Kidney (tissue), 14 donors: ENCODE data around the gene CPED1. TPM values are rescaled to one million over a fixed set of nuclear protein-coding genes. Genes with fewer than 3 reads are reported as not detected.
"Not testable (repeated sequence)": the region's sequence is repeated elsewhere in the genome, so short reads cannot be mapped to it uniquely, and the experiment has no call there.

Experiments used
- DNase-seq, 5 donors: peaks; one replicate each; pipeline ENCODE4 v3.0.0-alpha.2; 2013 to 2020
- FAIRE-seq: peaks from 2 replicates; lab custom pipeline; 2012; peaks lifted over from hg19 to GRCh38; lab: Jason Lieb, UNC
- H3K27ac ChIP-seq, 2 donors: one replicate each; pipeline ENCODE4 v1.7.0; 2013; ENCODE audit warnings: low read depth in 2 of 2, low read length in 2 of 2, inconsistent platforms in 1 of 2
- H3K27me3 ChIP-seq: one replicate; pipeline ENCODE4 v1.7.1; 2013; ENCODE audit warnings: low read length, inconsistent platforms; ENCODE audit not compliant: control insufficient read depth, insufficient read depth
- H3K36me3 ChIP-seq, 3 donors: one replicate each; pipeline versions ENCODE4 v1.7.0 to v1.7.1; 2013; ENCODE audit warnings: low read length in 3 of 3, control low read depth in 1 of 3, inconsistent platforms in 1 of 3; ENCODE audit not compliant: insufficient read depth in 3 of 3, control insufficient read depth in 2 of 3
- H3K4me1 ChIP-seq, 3 donors: one replicate each; pipeline versions ENCODE4 v1.7.0 to v1.7.1; 2013; ENCODE audit warnings: low read length in 3 of 3, inconsistent platforms in 1 of 3, low read depth in 1 of 3; ENCODE audit not compliant: control insufficient read depth in 2 of 3, insufficient read depth in 2 of 3
- H3K4me3 ChIP-seq, 3 donors: one replicate each; pipeline versions ENCODE4 v1.7.0 to v1.8.1; 2013; ENCODE audit warnings: low read length in 3 of 3, control low read depth in 1 of 3, inconsistent platforms in 1 of 3
- H3K9ac ChIP-seq, 3 donors: one replicate each; pipeline versions ENCODE4 v1.7.0 to v1.7.1; 2013; ENCODE audit warnings: low read length in 3 of 3, control low read depth in 1 of 3, inconsistent platforms in 1 of 3
- H3K9me3 ChIP-seq, 3 donors: one replicate each; pipeline versions ENCODE4 v1.7.0 to v1.7.1; 2013; ENCODE audit warnings: low read length in 3 of 3, control low read depth in 1 of 3, inconsistent platforms in 1 of 3; ENCODE audit not compliant: control insufficient read depth in 2 of 3, insufficient read depth in 1 of 3
- CTCF ChIP-seq: IDR thresholded peaks from 3 replicates; pipeline ENCODE4 v1.5.1; 2012; ENCODE audit warnings: mild to moderate bottlenecking, moderate library complexity, borderline replicate concordance; ENCODE audit not compliant: insufficient read depth; ENCODE audit errors: extremely low read depth
- intact Hi-C: fragments of 100-400 bp; cut with DNase I; formaldehyde crosslinking; loops from one replicate; pipeline ENCODE4 v1.11.1; 2022
- polyA plus RNA-seq: library from polyadenylated mRNA; stranded (reverse); fragments of 350-450 nt; fragmentation: Illumina TruSeq; extraction: RNeasy Lipid Tissue Mini Kit (QIAGEN cat#74804); gene quantifications from one replicate; pipeline ENCODE4 v1.2.3, GENCODE V29; 2014; ENCODE audit warnings: low read depth, low replicate concordance; ENCODE audit not compliant: insufficient read depth
- total RNA-seq: library from RNA; stranded (reverse); fragmentation: NEBNext Ultra II Directional; extraction: Animal tissue kit (Norgen Biotek cat#: 25700); gene quantifications from one replicate; pipeline ENCODE4 v1.2.1, GENCODE V29; 2021
- donor health status: control.
- donor health status: control.
- donor health status: control.
- donor health status: control.
- donor health status: control.
- donor health status: DM: yes; HTN: yes; CAD: no.
- donor health status: Normal renal cell carcinoma (clear cell type).

CPED1 gene
- total and polyA plus RNA-seq, 2 donors from 2014 or later: 2.9 to 16.9 TPM

GRCh38 chr7:121072826-121073225 is 84.3 kb downstream of the CPED1 start:
- Histone ChIP-seq H3K4me1 (no peaks in the 10 kb centered on the region), H3K36me3 (no peaks in the 10 kb centered on the region), H3K9ac (no peak overlapping the region), H3K9me3 (no peaks in the 10 kb centered on the region), H3K4me3 (no peak overlapping the region), H3K27ac (no peak overlapping the region), H3K27me3 (no peaks in the 10 kb centered on the region)
- DNase-seq (no peak), FAIRE-seq (no peak)
- intact Hi-C loops: no loop called here
- TF ChIP-seq CTCF: no peak

- no peak for TF ChIP-seq CTCF
- intact Hi-C loops: no loop called here
- FAIRE-seq: no peak
Measured at GRCh38 chr7:121073463-121074099, 85.1 kb downstream of the CPED1 start.

GRCh38 chr7:121075424-121075841 is 86.9 kb downstream of the CPED1 start:
- intact Hi-C loops, H3K27ac ChIP-seq, DNase-seq, H3K27me3 ChIP-seq, H3K9ac ChIP-seq, FAIRE-seq, H3K4me3 ChIP-seq, H3K9me3 ChIP-seq, H3K36me3 ChIP-seq, H3K4me1 ChIP-seq: not testable (repeated sequence)

More at GRCh38 chr7:121073463-121074099, 85.1 kb downstream of the CPED1 start:
- Histone ChIP-seq H3K9me3 (no peaks in the 10 kb centered on the region), H3K4me3 (no peak overlapping the region), H3K27me3 (no peaks in the 10 kb centered on the region), H3K4me1 (no peaks in the 10 kb centered on the region), H3K36me3 (no peaks in the 10 kb centered on the region), H3K9ac (no peak overlapping the region), H3K27ac (no peak overlapping the region)
- no peak for DNase-seq

GRCh38 chr7:121075952-121076349 is 87.4 kb downstream of the CPED1 start:
- Histone ChIP-seq H3K4me1 (no peaks in the 10 kb centered on the region), H3K9ac (no peak overlapping the region), H3K27me3 (no peaks in the 10 kb centered on the region), H3K4me3 (no peak overlapping the region), H3K9me3 (no peaks in the 10 kb centered on the region), H3K36me3 (no peaks in the 10 kb centered on the region), H3K27ac (no peak overlapping the region)
- DNase-seq: no peak
- TF ChIP-seq CTCF: no peak
- FAIRE-seq: no peak
- intact Hi-C loops: no loop called here
